Measurements from ENCODE around the gene GPR22. TPM values are rescaled to one million over a fixed set of nuclear protein-coding genes. Genes with fewer than 3 reads are reported as not detected.

The GPR22 gene
- total RNA-seq, 6 donors from 2014 or later = not detected

DNA sequence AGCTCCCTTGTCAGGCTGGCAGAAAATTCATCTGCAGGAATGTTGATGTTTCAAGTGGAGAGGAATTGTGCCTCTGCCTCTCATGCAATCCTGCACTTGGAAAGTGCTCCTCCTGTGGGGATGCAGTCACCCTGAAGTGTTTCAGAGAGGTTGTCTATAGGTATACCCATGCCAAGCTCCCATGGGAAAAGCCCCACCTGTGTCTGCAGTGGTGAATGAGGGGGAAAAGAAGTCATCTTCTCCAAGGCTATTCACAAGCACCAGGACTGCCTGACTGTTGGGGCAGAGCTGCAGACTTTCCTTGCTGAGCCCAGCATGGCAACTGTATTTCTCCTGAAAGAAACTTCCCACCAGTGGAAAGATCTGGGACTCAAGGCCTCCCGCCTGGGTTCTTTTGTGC is 35.5 kb downstream of the GPR22 start:
- H3K4me3 ChIP-seq = no peak overlapping the region
- peaks cover 5 to 12% (median 7%) of the 10 kb centered on the region in 4 donors for H3K4me1 ChIP-seq
- no peaks in the 10 kb centered on the region for H3K9me3 ChIP-seq
- H3K27me3 ChIP-seq = no peaks in the 10 kb centered on the region
- DNase-seq = no peak
- no peak for TF ChIP-seq EP300 (IDR thresholded peaks at IDR 0.05)
- 100% methylated on average over 1 of the region's 1 CpG; no CpG with 5 or more reads in 1 of the 2 donors for WGBS, 2 donors
- ATAC-seq (ENCODE audit: low FRiP score in 2 of 2) = no peak
- no peak overlapping the region for H3K27ac ChIP-seq
- no peaks in the 10 kb centered on the region for H3K36me3 ChIP-seq

DNA sequence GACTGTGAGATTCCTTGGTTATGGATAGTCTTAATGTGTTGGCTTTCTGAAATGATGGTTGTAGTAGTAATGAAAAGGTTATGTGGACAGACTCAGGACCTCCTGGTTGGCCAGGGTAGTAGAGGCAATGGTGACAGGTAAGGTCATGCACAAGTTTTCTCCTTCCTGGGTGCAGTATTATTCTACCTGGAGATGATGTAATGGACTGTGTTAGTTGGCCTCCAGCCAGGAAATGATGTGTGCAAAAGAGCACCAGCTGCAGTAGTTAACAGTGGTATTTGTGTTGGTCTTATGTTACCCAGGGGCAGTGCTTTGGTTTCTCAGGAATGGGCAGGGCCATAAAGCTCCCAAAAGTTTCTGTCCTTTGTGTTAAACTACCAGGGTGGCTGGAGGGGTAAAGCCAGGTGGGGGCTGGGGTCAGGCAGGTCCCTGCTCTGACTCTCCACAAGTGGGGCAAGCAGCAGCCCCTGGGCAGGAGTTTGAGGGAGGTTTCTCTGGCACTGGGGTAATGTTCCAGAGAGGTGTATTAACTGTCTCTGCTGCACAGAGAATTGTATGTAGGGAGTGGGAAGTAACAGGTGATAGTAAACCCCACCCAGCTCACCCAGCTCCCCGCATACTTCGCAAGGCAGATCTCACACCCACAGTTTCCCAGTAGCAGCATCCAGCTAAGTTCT is 36.3 kb downstream of the GPR22 start:
- peak; percentile 16 to 46 for ATAC-seq (ENCODE audit: low FRiP score in 2 of 2)
- no peak overlapping the region for H3K27ac ChIP-seq

DNA sequence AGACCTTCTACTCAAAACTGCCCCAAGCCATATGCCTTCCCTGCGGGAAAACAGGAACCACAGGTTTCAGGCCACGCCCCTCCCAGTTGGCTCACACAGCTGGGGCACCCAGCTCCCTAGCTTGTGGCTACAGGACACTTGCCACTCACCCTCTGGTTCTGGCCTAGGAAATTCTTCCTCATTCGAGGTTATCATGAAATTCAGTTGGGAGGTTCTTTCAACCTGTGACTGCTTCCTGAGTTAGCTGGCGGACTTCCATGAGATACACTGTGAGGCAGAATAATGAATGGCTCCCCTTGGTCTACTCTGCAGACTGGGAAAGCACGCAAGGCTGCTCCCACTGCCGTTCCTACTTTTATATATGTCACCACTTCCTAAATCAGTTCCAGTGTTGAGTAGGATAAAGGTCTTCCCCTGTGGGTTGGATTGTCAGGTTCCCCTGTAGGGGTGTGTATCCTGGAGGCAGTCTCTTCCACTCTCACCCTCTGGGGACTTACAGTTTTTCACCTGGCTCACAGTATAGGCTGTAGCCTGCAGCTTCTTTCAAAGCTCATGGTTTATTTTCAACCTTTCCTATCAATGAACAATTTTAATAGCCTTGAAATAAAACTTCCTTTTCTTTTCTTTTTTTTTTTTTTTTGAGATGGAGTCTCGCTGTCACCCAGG is 37.0 kb downstream of the GPR22 start:
- DNase-seq (peak in 1 of 2 donors; percentile 72), ATAC-seq (ENCODE audit: low FRiP score in 2 of 2) (peak; percentile 81 to 85)
- Histone ChIP-seq H3K27me3 (no peaks in the 10 kb centered on the region), H3K36me3 (no peaks in the 10 kb centered on the region), H3K4me3 (no peak overlapping the region), H3K27ac (no peak overlapping the region), H3K9me3 (no peaks in the 10 kb centered on the region), H3K4me1 (peaks cover 5 to 12% (median 7%) of the 10 kb centered on the region in 4 donors)
- 51 to 68% methylated on average over 6 to 7 of the region's 7 CpGs for WGBS, 2 donors
- no peak for TF ChIP-seq POLR2A (IDR thresholded peaks at IDR 0.05)
- TF ChIP-seq EP300 (IDR thresholded peaks at IDR 0.05) = no peak
- TF ChIP-seq, protein P1, sequence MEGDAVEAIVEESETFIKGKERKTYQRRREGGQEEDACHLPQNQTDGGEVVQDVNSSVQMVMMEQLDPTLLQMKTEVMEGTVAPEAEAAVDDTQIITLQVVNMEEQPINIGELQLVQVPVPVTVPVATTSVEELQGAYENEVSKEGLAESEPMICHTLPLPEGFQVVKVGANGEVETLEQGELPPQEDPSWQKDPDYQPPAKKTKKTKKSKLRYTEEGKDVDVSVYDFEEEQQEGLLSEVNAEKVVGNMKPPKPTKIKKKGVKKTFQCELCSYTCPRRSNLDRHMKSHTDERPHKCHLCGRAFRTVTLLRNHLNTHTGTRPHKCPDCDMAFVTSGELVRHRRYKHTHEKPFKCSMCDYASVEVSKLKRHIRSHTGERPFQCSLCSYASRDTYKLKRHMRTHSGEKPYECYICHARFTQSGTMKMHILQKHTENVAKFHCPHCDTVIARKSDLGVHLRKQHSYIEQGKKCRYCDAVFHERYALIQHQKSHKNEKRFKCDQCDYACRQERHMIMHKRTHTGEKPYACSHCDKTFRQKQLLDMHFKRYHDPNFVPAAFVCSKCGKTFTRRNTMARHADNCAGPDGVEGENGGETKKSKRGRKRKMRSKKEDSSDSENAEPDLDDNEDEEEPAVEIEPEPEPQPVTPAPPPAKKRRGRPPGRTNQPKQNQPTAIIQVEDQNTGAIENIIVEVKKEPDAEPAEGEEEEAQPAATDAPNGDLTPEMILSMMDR (IDR thresholded peaks at IDR 0.05) = no peak
- no peak for TF ChIP-seq POLR2AphosphoS5 (IDR thresholded peaks at IDR 0.05)

More for the DNA sequence above, 36.3 kb downstream of the GPR22 start:
- WGBS, 2 donors = 80 to 94% methylated on average over 1 to 2 of the region's 2 CpGs
- peak in 1 of 2 donors; percentile 43 for DNase-seq
- H3K36me3 ChIP-seq = no peaks in the 10 kb centered on the region
- H3K27me3 ChIP-seq = no peaks in the 10 kb centered on the region
- TF ChIP-seq, protein P1 (IDR thresholded peaks at IDR 0.05) = no peak
- TF ChIP-seq POLR2AphosphoS5 (IDR thresholded peaks at IDR 0.05) = no peak
- no peak for TF ChIP-seq EP300 (IDR thresholded peaks at IDR 0.05)
- TF ChIP-seq POLR2A (IDR thresholded peaks at IDR 0.05) = no peak
- no peaks in the 10 kb centered on the region for H3K9me3 ChIP-seq
- no peak overlapping the region for H3K4me3 ChIP-seq
- peaks cover 5 to 12% (median 7%) of the 10 kb centered on the region in 4 donors for H3K4me1 ChIP-seq

Small RNA genes within 50 kb of the gene (small RNA-seq; reads per million reads assigned to genes)
- gene AC002381.1 = 0 reads per million in 4 donors

Other genes starting within 250 kb of the GPR22 start
- gene COG5, start 93.9 kb downstream of the GPR22 start, total RNA-seq = 10 to 100 TPM; 31.6 to 88.0 (median 50.5) TPM
- 10 to 100 TPM in 1 of 6 donors, 1 to 10 TPM in 5; 1.3 to 25.1 (median 6.1) TPM for gene DUS4L, start 93.9 kb downstream of the GPR22 start, total RNA-seq
- 10 to 100 TPM; 29.6 to 97.0 (median 62.2) TPM for gene BCAP29, start 110.2 kb downstream of the GPR22 start, total RNA-seq
- gene SLC26A4, start 190.8 kb downstream of the GPR22 start, total RNA-seq = 1 to 10 TPM in 1 of 6 donors, under 1 TPM in 5; 0.11 to 1.0 (median 0.56) TPM

Measured in upper lobe of left lung (tissue), 6 donors.